GM21619 (cell line): ENCODE results near the gene VPS25.
"Not testable (repeated sequence)": the region's sequence is repeated elsewhere in the genome, so short reads cannot be mapped to it uniquely, and the experiment has no call there.

Experiments used
- ATAC-seq: cut with Tn5 transposase; IDR thresholded peaks from one replicate; pipeline ENCODE4 v1.9.1; 2021; ENCODE audit not compliant: unreplicated experiment

Gene VPS25

GRCh38 chr17:42767512-42767911 is 5.7 kb upstream of the VPS25 start:
- ATAC-seq: no peak

- not testable (repeated sequence) for ATAC-seq
Measured at GRCh38 chr17:42768006-42768405, 5.2 kb upstream of the VPS25 start.

- ATAC-seq: not testable (repeated sequence)
Measured at GRCh38 chr17:42769964-42770363, 3.3 kb upstream of the VPS25 start.

GRCh38 chr17:42772945-42773289 is 332 bp upstream of the VPS25 start:
- ATAC-seq: no peak

- ATAC-seq: no peak
Measured at GRCh38 chr17:42774066-42774745, 957 bp downstream of the VPS25 start.

- ATAC-seq: no peak
Measured at GRCh38 chr17:42775534-42776098, 2.4 kb downstream of the VPS25 start.

GRCh38 chr17:42778570-42778969 is 5.3 kb downstream of the VPS25 start:
- ATAC-seq: no peak

- no peak for ATAC-seq
Measured at GRCh38 chr17:42779304-42779935, 6.2 kb downstream of the VPS25 start.

- no peak for ATAC-seq
Measured at GRCh38 chr17:42779936-42780850, 6.9 kb downstream of the VPS25 start, which contains the start of gene WNK4. Gene WNK4 (plus strand): TSS chr17:42780610. CDS start chr17:42780699, 89 bp downstream.

GRCh38 chr17:42780851-42781638 is 7.8 kb downstream of the VPS25 start:
- no peak for ATAC-seq

- no peak for ATAC-seq
Measured at GRCh38 chr17:42781639-42782165, 8.5 kb downstream of the VPS25 start.

- no peak for ATAC-seq
Measured at GRCh38 chr17:42782166-42783061, 9.2 kb downstream of the VPS25 start.

GRCh38 chr17:42783062-42783790 is 10.0 kb downstream of the VPS25 start:
- ATAC-seq: no peak

- no peak for ATAC-seq
Measured at GRCh38 chr17:42783791-42784138, 10.5 kb downstream of the VPS25 start.

- ATAC-seq: no peak
Measured at GRCh38 chr17:42784409-42784808, 11.2 kb downstream of the VPS25 start.

GRCh38 chr17:42784811-42785592 is 11.8 kb downstream of the VPS25 start:
- ATAC-seq: no peak

GRCh38 chr17:42787266-42787665 is 14.0 kb downstream of the VPS25 start:
- no peak for ATAC-seq

- no peak for ATAC-seq
Measured at GRCh38 chr17:42791948-42792347, 18.7 kb downstream of the VPS25 start.
